ENCODE data around the gene MED19.
"Not testable (repeated sequence)": the region's sequence is repeated elsewhere in the genome, so short reads cannot be mapped to it uniquely, and the experiment has no call there.

MED19 gene

GRCh38 chr11:57703341-57703740 is 8.7 kb downstream of the MED19 start:
- DNase-seq, result no peak

GRCh38 chr11:57700425-57700824 is 11.6 kb downstream of the MED19 start:
- no peak for DNase-seq

DNA sequence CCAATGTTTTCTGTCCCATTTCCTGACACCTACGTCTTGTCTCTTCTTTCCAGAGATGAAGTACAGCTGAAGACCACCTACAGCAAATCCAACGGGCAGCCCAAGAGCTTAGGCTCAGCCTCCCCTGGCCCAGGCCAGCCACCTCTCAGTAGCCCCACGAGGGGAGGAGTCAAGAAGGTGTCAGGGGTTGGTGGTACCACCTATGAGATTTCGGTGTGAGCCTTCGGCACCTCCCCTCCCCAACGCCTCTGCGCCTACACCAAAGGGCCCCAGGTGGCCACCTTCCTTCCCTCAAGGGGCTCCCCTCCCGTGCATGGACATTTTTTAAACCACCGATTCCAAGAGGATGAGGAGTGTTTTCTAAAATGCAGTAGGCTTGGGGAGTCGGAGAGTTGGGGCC is 12.2 kb downstream of the MED19 start:
- DNase-seq, result no peak

DNA sequence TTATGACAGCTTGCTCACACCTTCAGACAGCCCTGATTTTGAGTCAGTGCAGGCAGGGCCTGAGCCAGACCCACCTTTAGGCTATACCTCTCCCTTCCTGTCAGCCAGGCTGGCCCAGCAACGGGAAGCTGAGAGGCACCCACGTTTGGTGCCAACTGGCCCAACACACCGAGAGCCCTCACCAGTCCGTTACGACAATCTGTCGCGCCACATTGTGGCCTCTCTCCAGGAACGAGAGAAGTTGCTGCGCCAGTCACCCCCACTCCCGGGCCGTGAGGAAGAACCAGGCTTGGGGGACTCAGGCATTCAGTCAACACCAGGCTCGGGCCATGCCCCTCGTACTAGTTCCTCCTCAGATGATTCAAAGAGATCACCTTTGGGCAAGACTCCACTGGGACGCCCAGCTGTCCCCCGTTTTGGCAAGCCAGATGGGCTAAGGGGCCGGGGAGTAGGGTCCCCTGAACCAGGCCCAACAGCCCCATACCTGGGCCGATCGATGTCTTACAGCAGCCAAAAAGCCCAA is 13.1 kb downstream of the MED19 start:
- DNase-seq, result no peak

- DNase-seq, result not testable (repeated sequence)
Measured at GRCh38 chr11:57690474-57690873, 21.5 kb downstream of the MED19 start.

GRCh38 chr11:57681168-57681567 is 30.8 kb downstream of the MED19 start:
- DNase-seq, result no peak

DNA sequence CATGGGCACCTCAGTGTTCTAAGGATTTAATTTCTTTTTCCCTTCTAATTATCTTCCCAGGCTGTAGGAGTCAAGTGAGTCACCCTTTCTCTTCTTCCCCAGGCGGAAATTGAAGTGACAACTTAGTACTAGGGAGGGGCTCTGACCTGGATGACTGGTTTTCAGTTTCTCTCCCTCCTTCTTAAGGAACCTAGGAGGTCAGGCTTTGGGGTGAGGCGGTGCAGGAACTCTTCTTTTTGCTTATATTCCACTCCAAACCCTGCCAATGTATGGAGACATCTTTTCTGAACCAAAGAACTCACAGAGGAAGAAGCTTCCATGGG is 31.5 kb downstream of the MED19 start:
- no peak for DNase-seq

DNA sequence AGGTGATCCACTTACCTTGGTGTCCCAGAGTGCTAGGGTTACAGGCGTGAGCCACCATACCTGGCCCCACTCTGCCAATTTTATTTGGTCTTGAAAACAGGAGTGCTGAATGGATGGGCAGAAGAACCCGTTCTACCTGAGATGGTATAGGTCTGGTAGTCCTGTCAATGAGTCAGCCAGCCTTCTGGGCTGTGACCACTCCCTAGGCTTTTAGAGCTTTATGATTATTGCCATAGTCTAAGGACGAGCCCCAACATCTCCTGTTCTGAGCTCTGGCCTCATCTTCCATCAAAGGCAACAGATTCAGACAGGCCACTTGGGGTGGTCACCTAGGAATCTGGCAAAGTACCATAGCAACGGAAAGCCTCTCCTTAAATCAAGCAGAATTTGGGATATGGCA is 32.6 kb downstream of the MED19 start:
- no peak for DNase-seq

GRCh38 chr11:57675176-57675941 is 36.7 kb downstream of the MED19 start:
- DNase-seq, result no peak

GRCh38 chr11:57674251-57674650 is 37.8 kb downstream of the MED19 start:
- no peak for DNase-seq

- DNase-seq, result peak; percentile 35
Measured at GRCh38 chr11:57668434-57668782, 43.6 kb downstream of the MED19 start.

GRCh38 chr11:57667736-57668433 is 44.1 kb downstream of the MED19 start, which contains the start of gene ZDHHC5:
TSS of gene ZDHHC5 (plus strand) at chr11:57668114. CDS start at chr11:57673091, 4,977 bp downstream.
- DNase-seq, result peak; percentile 99

- DNase-seq, result peak; percentile 94
Measured at GRCh38 chr11:57667117-57667735, 44.8 kb downstream of the MED19 start.

- DNase-seq, result no peak
Measured at GRCh38 chr11:57663975-57664374, 48.0 kb downstream of the MED19 start.

DNA sequence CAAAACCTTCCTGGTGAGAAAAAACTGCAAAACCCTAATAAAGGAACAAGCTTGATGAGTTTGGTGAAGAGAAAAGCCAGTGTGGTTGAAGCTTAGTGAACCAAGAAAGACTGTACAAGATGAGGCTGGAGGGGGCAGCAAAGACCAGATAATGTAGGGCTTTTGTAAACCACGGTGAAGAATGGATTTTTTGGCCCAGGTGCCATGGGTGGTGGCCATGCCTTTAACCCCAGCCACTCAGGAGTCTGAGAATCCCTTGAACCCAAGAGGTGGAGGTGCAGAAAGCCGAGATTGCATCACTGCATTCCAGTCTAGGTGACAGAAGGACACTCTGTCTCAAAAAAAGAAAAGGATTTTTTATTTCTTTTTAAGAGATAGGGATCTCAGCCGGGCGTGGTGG is 49.1 kb downstream of the MED19 start:
- no peak for DNase-seq

GRCh38 chr11:57659669-57660068 is 52.3 kb downstream of the MED19 start:
- DNase-seq, result no peak

GRCh38 chr11:57658023-57658361 is 54.0 kb downstream of the MED19 start:
- no peak for DNase-seq

GRCh38 chr11:57657194-57658022 is 54.6 kb downstream of the MED19 start, which contains the start of gene CLP1:
TSS of gene CLP1 (plus strand) at chr11:57657762. CDS start at chr11:57659477, 1,715 bp downstream.
- DNase-seq, result peak; percentile 99

- no peak for DNase-seq
Measured at GRCh38 chr11:57656885-57657193, 55.2 kb downstream of the MED19 start.

All from effector CD4-positive, alpha-beta T cell (primary cell).